Ovary (tissue), 9 donors: ENCODE data around the gene DST. TPM values are rescaled to one million over a fixed set of nuclear protein-coding genes. Genes with fewer than 3 reads are reported as not detected.
"Not testable (repeated sequence)": the region's sequence is repeated elsewhere in the genome, so short reads cannot be mapped to it uniquely, and the experiment has no call there.

Source experiments
- DNase-seq, 5 donors: peaks; one replicate each; pipeline ENCODE4 v3.0.0-alpha.2; 2019 to 2020
- H3K27ac ChIP-seq, 2 donors: fragments of 200-600 bp; one replicate each; pipeline versions ENCODE4 v1.5.1 to v1.8.0; 2019 to 2022
- H3K27me3 ChIP-seq: fragments of 200-600 bp; one replicate; pipeline ENCODE4 v1.8.0; 2022
- H3K36me3 ChIP-seq: fragments of 200-600 bp; sonication (generic); one replicate; pipeline ENCODE4 v1.5.1; 2019
- H3K4me1 ChIP-seq: one replicate; pipeline ENCODE4 v1.8.1; 2013; ENCODE audit warnings: mild to moderate bottlenecking, moderate library complexity; ENCODE audit not compliant: insufficient read depth
- H3K4me3 ChIP-seq: fragments of 200-600 bp; sonication (generic); one replicate; pipeline ENCODE4 v1.5.1; 2017
- H3K9me3 ChIP-seq, 2 donors: fragments of 200-600 bp in 1 of 2; sonication (generic) in 1 of 2; one replicate each; pipeline versions ENCODE4 v1.5.1 to v1.8.1; 2013 to 2019; ENCODE audit warnings: mild to moderate bottlenecking in 1 of 2, moderate library complexity in 1 of 2
- CTCF ChIP-seq, 3 donors: fragments of 450-650 bp in 2 of 3; fragments of 200-600 bp in 1 of 3; IDR thresholded peaks; one replicate each; pipeline versions ENCODE4 v1.5.1 to v1.8.0; 2016 to 2022; ENCODE audit warnings: antibody characterized with exemption in 3 of 3, mild to moderate bottlenecking in 1 of 3
- EP300 ChIP-seq: sonication (generic); formaldehyde crosslinking; IDR thresholded peaks from one replicate; pipeline ENCODE4 v1.6.1; 2017; ENCODE audit warnings: antibody characterized with exemption
- POLR2A ChIP-seq: fragments of 450-650 bp; IDR thresholded peaks from one replicate; pipeline ENCODE4 v1.6.1; 2017; ENCODE audit warnings: antibody characterized with exemption, mild to moderate bottlenecking, moderate library complexity
- WGBS, 3 donors: extraction: QIAGEN DNeasy Blood & Tissue Kit in 1 of 3; methylation state at CpG; one replicate each; pipeline versions ENCODE4 v1.1.5 to v1.1.7; 2013 to 2017; 5-methylcytosine and 5-hydroxymethylcytosine counted together
- intact Hi-C, 4 donors: fragments of 100-400 bp; cut with DNase I; formaldehyde crosslinking; loops; one replicate each; pipeline versions ENCODE4 v1.11.0 to v1.15.1; 2022 to 2023
- polyA plus RNA-seq, 2 donors: library from polyadenylated mRNA; stranded (reverse); fragments of 200-250 nt in 1 of 2; fragments of 350-450 nt in 1 of 2; fragmentation: Illumina TruSeq in 1 of 2; extraction: RNeasy Lipid Tissue Mini Kit (QIAGEN cat#74804) in 1 of 2; gene quantifications; one replicate each; pipeline ENCODE4 v1.2.3, GENCODE V29; 2013 to 2014
- total RNA-seq, 7 donors: library from RNA; depleted of rRNA in 2 of 7; stranded (reverse); fragments of >200 nt in 2 of 7; fragmentation: NEBNext Ultra II Directional in 3 of 7; extraction: Animal tissue kit (Norgen Biotek cat#: 25700) in 3 of 7; gene quantifications; one replicate each; pipeline versions ENCODE4 v1.1.0 to v1.2.4, GENCODE V29; 2016 to 2023
- donor health status: DM: no; HTN: no; CAD: no; lungs with moderate emphysema.
- donor health status: DM: no; HTN: no; CAD: no.
- donor health status: Bipolar disorder and iron deficiency.
- donor health status: DM: yes; HTN: yes; CAD: no.
- donor health status: DM: no; HTN: no; CAD: no.
- donor health status: DM: yes; HTN: yes; CAD: no.

Gene DST
- total and polyA plus RNA-seq, 9 donors: 124 to 290 (median 174) TPM

GRCh38 chr6:56499095-56499494 is 143.6 kb downstream of the DST start:
- intact Hi-C loops: no loop called here
- Histone ChIP-seq H3K27me3 (no peaks in the 10 kb centered on the region), H3K4me3 (no peak overlapping the region), H3K9me3 (no peaks in the 10 kb centered on the region), H3K36me3 (no peaks in the 10 kb centered on the region), H3K4me1 (peaks cover 1% of the 10 kb centered on the region), H3K27ac (no peak overlapping the region)
- TF ChIP-seq CTCF (IDR thresholded peaks at IDR 0.05): no peak
- TF ChIP-seq EP300: no peak
- TF ChIP-seq POLR2A: no peak
- no peak for DNase-seq

- TF ChIP-seq POLR2A: no peak
- TF ChIP-seq CTCF (IDR thresholded peaks at IDR 0.05): no peak
- no peak for TF ChIP-seq EP300
- Histone ChIP-seq H3K36me3 (no peaks in the 10 kb centered on the region), H3K27ac (no peak overlapping the region)
Observed at GRCh38 chr6:56497691-56498090, 145.0 kb downstream of the DST start.

DNA sequence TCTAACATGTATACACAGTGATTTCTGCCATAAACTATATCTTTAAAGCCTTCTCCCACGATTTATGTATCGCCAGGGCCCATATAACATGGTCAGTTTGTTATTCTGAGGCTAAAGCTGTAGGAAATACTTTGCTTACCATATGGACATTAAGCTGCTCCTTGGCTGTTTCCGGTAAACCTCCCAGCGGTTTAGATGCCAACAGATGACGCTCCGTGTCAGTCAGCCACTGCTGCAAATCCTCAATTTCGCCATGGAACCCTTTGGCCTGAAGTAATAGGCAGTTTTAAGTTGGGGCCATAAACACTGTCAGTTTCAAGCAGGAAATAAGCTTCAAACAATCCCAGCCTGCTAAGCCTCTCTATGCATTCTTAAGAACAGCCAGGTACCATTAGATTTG is 145.4 kb downstream of the DST start:
- no peak for TF ChIP-seq POLR2A
- no peak for TF ChIP-seq EP300
- no peak for TF ChIP-seq CTCF (IDR thresholded peaks at IDR 0.05)
- Histone ChIP-seq H3K4me1 (peaks cover 1% of the 10 kb centered on the region), H3K4me3 (no peak overlapping the region), H3K27ac (no peak overlapping the region), H3K27me3 (no peaks in the 10 kb centered on the region), H3K9me3 (no peaks in the 10 kb centered on the region), H3K36me3 (no peaks in the 10 kb centered on the region)
- DNase-seq: no peak
- intact Hi-C loops: no loop called here
- 94 to 98% (median 97%) methylated on average over 7 of the region's 7 CpGs for WGBS, 3 donors

More at GRCh38 chr6:56497691-56498090, 145.0 kb downstream of the DST start:
- WGBS, 3 donors: 55 to 61% (median 60%) methylated on average over 3 of the region's 3 CpGs
- DNase-seq: no peak
- peaks cover 1% of the 10 kb centered on the region for H3K4me1 ChIP-seq
- H3K27me3 ChIP-seq: no peaks in the 10 kb centered on the region
- no peak overlapping the region for H3K4me3 ChIP-seq
- H3K9me3 ChIP-seq: no peaks in the 10 kb centered on the region
- intact Hi-C loops: no loop called here

- H3K27me3 ChIP-seq, DNase-seq, H3K27ac ChIP-seq, H3K9me3 ChIP-seq, H3K4me1 ChIP-seq, H3K36me3 ChIP-seq, intact Hi-C loops, H3K4me3 ChIP-seq: not testable (repeated sequence)
- 87 to 100% (median 89%) methylated on average over 1 of the region's 1 CpG for WGBS, 3 donors
Observed at GRCh38 chr6:56496650-56497049, 146.0 kb downstream of the DST start.

DNA sequence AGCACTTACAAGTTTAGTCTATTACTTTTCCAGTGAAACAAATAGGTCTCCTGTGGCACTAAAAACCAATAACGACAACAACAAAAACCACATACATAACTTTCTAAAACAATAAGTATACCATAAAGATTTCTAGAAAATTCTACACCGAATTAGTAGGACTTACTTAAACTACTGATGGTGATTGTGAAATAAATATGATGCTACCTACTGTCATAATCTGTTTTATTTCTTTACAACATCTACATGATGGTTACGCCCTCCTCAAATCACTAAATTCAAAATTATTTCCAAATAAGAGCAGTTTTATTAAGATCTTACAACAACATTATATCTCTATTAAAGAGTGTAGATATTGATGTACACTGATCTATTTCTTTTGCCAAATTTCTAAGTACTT is 147.0 kb downstream of the DST start:
- WGBS, 3 donors: 64 to 71% (median 65%) methylated on average over 3 of the region's 3 CpGs
- DNase-seq: no peak
- intact Hi-C loops: no loop called here
- Histone ChIP-seq H3K27me3 (no peaks in the 10 kb centered on the region), H3K36me3 (no peaks in the 10 kb centered on the region), H3K27ac (no peak overlapping the region), H3K9me3 (no peaks in the 10 kb centered on the region), H3K4me1 (no peaks in the 10 kb centered on the region), H3K4me3 (no peak overlapping the region)
- TF ChIP-seq EP300 (no peak), CTCF (IDR thresholded peaks at IDR 0.05) (no peak), POLR2A (no peak)
